IPS-NIHi7 (cell line): Measurements from ENCODE around the gene ACER3.
"Not testable (repeated sequence)": the region's sequence is repeated elsewhere in the genome, so short reads cannot be mapped to it uniquely, and the experiment has no call there.

Source experiments
- DNase-seq: peaks from one replicate; pipeline ENCODE4 v3.0.0; 2012; ENCODE audit warnings: mixed read lengths; ENCODE audit errors: extremely low spot score

ACER3 gene

GRCh38 chr11:76860539-76861475 is at the start of gene ACER3:
TSS of gene ACER3 (plus strand) at chr11:76860918. CDS start at chr11:76860977, 59 bp downstream.
- DNase-seq = peak; percentile 100

DNA sequence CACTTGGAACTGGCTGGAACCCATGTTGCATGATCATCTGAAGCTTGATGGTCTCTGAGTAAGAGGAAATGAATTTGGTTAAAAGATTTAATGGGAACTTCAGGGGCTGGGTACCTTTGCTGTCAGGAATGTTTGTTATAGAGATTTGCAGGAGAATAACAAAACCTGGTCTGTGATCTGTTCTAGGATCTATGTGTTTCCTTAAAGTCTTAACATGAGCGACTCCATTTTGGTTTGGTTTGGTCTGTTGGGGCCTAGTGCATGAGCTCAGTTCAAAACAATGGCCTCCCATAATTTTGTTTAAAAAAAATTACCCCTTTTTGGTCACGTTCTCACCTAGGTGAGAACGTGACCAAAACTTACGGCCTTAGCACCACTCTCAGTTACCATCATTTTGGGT is 49.5 kb upstream of the ACER3 start:
- DNase-seq = no peak

DNA sequence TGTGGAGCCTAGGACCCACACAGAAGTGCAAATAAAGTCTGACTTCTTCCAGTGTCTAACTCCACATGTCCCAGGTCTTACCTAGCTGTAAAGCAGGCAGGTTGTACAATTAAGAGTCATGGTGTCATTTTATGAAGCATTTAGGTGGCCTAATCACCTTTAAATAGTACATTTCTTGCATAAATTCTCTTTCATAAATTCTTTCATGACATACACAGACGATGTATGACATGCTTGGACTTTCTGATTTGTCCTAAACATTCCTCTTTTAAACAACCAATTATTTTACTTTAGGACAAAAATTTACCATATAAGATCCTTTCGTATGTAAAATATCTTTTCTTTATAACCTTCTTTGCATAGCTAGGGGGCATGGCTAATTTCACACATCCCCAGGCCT is 46.3 kb upstream of the ACER3 start:
- DNase-seq = no peak

DNA sequence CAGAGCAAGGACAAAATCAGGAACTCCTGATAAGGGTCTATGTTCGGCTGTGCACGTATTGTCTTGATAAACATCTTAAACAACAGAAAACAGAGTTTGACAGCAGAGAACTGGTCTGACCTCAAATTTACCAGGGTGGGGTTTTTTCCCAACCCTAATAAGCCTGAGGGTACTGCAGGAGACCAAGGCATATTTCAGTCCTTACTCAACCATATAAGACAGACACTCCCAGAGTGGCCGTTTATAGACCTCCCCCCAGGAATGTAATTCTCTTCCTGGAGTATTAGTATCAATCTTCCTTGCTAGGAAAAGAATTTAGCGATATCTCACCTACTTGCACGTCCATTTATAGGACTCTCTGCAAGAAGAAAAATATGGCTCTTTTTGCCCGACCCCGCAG is 45.0 kb upstream of the ACER3 start:
- DNase-seq = not testable (repeated sequence)

DNA sequence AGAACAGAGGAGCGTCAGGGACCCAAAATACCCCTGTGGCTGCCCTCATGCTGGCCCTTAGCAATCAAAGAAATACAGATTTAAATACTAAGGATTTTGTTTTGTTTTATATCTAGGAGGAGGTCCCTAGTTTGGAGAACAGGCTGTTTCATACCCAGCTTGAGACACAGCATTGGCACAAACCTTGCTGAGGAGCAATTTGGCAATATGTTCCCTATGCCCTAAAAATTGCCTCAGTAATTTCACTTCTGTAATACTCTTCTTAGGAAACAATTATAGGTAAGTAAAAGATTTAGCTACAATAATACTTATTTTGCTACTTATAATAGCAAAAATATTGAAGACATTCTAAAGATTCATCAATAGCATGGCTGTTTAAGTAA is 40.5 kb upstream of the ACER3 start:
- DNase-seq = no peak

DNA sequence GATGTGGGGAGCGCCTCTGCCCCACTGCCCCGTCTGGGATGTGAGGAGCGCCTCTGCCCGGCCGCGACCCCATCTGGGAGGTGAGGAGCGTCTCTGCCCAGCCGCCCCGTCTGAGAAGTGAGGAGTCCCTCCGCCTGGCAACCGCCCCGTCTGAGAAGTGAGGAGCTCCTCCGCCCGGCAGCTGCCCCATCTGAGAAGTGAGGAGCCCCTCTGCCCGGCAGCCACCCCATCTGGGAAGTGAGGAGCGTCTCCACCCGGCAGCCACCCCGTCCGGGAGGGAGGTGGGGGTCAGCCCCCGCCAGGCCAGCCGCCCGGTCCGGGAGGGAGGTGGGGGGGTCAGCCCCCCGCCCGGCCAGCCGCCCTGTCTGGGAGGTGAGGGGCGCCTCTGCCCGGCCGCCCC is 39.3 kb upstream of the ACER3 start:
- DNase-seq = not testable (repeated sequence)

DNA sequence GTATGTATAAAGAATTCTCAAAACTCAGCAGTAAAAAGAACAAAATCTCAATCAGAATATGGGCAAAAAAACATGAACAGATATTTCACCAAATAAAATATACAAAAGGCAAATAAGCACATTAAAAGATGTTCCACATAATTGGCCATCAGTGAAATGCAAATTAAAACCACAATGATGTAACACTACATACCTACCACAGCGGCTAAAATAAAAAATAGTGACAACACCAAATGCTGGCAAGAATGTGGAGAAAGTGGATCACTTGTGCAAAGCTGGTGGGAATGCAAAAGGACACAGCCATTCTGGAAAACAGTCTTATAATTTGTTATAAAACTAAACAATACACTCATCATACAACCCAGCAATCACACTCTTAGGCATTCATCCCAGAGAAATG is 38.3 kb upstream of the ACER3 start:
- no peak for DNase-seq

- no peak for DNase-seq
These were observed 37.2 kb upstream of the ACER3 start for GRCh38 chr11:76823481-76824028.

DNA sequence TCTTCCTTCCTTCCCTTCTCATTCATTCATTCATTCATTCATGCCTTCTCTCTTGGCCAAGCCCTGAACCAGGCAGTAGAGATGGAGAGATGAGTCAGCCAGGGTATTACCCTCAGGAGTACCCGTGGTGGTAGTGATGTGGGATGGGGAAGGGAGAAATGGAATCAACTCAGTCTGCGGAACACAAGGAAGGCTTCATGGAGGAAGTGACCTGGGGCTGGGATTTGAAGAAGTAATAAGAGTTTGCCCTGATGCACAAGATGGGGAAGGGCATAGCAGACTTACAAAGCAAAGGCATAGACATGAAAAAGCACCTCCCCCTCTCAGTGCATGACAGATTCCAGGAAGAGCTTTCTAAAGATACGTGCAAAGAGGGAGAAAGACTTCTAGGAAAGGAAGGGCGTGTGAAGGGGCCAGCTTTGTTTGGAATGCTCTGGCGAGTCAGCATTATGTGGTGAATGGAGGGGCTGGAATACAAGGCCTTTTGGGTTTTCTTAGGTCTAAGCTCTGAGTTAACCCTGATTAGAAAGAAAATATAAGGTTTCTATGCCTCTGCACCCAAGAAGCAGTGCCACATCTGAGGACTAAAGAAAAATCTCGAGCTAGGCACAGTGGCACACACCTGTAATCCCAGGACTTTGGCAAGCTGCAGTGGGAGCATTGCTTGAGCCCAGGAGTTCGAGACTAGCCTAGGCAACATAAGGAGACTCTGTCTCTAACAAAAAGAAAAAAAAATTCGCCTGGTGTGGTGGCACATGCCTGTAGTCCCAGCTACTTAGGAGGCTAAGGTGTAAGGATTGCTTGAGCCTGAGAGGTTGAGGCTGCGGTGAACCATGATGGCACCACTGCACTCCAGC is 36.4 kb upstream of the ACER3 start:
- DNase-seq = no peak

DNA sequence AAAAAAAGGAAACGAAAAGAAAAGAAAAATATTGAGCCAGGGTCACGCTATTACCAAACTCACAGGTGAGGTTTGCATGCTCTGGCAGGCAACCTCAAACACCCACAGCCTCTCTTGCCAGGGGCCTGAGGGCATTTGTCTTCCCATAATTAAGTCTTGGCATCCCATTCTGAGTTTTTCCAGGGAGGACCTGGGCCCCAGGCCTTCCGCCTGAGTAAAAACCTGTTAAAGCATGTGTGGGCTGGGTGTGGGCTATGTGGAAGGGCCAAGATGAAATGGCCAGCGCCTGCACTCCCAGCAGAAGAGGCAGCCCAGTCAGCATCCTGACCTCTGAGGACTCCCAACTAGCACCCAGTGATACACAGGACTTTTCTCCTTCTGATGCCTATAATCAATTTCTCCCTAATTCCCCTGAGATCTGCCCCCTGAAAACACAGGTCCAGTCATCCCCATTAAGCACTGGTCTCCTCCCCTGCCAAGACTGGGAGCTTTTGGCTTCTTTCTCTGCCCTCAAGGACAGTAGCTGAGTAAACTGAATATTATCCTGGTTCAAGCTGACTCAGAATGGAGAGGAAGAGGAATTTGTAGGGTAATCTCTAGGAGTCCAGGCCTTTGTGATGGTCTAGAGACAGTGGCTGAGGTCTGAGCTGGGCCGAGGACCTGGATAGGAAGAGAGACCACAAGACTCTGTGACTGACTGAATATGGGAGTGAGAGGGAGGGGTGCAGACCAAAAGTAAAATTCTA is 35.6 kb upstream of the ACER3 start:
- no peak for DNase-seq

DNA sequence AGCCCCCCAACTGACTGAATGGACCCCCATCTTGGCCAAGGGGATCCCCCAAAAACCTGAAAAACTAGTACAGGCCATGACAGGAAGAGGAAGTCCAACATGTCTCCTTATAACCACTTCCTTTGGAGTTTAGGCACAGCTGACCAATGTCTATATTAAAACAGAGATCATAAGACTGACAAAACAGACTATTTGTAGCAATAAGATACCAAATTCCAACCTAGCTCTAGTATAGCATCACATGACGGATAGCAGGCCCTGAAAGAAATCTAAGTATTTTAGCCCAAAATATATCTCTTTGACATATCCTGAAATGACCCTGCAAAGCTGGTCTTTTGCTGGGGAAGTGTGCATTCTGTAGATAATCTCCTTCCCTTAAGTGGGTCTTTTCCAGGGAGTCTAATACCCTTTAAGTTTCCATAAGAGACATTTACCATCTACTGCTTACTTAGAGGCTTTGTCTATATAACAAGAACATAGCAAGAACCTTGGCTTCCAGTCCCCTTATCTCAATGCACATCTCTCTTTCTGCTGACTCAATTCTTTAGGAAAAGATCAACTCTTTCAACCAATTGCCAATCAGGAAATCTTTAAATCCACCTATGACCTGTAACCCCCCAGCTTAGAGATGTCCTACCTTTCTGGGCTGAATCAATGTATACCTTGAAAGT is 34.9 kb upstream of the ACER3 start:
- DNase-seq = no peak

DNA sequence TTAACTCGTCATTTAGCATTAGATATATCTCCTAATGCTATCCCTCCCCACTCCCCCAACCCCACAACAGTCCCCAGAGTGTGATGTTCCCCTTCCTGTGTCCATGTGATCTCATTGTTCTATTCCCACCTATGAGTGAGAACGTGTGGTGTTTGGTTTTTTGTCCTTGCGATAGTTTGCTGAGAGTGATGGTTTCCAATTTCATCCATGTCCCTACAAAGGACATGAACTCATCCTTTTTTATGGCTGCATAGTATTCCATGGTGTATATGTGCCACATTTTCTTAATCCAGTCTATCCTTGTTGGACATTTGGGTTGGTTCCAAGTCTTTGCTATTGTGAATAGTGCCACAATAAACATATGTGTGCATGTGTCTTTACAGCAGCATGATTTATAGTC is 34.2 kb upstream of the ACER3 start:
- DNase-seq = not testable (repeated sequence)

- DNase-seq = not testable (repeated sequence)
These were observed 33.7 kb upstream of the ACER3 start for GRCh38 chr11:76827005-76827404.

GRCh38 chr11:76830639-76831327 is 29.9 kb upstream of the ACER3 start:
- DNase-seq = no peak

- DNase-seq = no peak
These were observed 28.9 kb upstream of the ACER3 start for GRCh38 chr11:76831686-76832310.

GRCh38 chr11:76832361-76832760 is 28.4 kb upstream of the ACER3 start:
- DNase-seq = no peak

DNA sequence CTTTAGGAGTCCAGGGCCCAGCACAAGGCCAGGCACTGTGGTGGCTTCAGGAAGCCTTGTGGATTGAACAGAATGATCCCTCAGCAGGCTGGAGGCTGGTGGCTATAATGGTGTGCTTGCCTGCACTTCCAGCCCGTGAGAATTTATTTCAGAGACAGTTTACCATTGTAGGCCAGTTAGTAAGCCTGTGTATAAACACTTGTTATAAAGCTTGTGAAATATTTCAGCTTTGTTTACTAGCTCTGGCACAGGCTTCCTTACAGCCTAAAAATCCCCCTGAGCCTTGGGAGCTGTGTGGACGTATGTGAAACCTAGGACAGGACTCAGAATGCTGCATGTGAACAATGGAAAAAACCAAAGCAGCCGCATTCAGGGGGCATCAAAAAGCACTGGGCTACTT is 26.6 kb upstream of the ACER3 start:
- DNase-seq = no peak

- DNase-seq = no peak
These were observed 25.7 kb upstream of the ACER3 start for GRCh38 chr11:76835036-76835435.

- DNase-seq = no peak
These were observed 24.6 kb upstream of the ACER3 start for GRCh38 chr11:76835928-76836612.
